Activated naive CD4-positive, alpha-beta T cell treated with anti-CD3 and anti-CD28 coated beads, Interleukin-2, amount 50 U/mL, for 16 hours (primary cell): ENCODE results near the gene SLC28A2.
"Not testable (repeated sequence)": the region's sequence is repeated elsewhere in the genome, so short reads cannot be mapped to it uniquely, and the experiment has no call there.

Experiments used
- DNase-seq: peaks from one replicate; pipeline ENCODE4 v3.0.0-alpha.2; 2020

Gene SLC28A2

GRCh38 chr15:45251888-45252287 lies at the start of gene SLC28A2:
Gene SLC28A2, plus strand, starts transcription at chr15:45252234. Its CDS starts 982 bp downstream, at chr15:45253216.
- no peak for DNase-seq

GRCh38 chr15:45203182-45203581 lies 48.9 kb upstream of the SLC28A2 start:
- no peak for DNase-seq

- DNase-seq: peak; percentile 64
These were observed 46.8 kb upstream of the SLC28A2 start for GRCh38 chr15:45205192-45205591.

GRCh38 chr15:45212493-45212892 lies 39.5 kb upstream of the SLC28A2 start:
- no peak for DNase-seq

GRCh38 chr15:45221053-45221599 lies 30.9 kb upstream of the SLC28A2 start:
- no peak for DNase-seq

GRCh38 chr15:45221967-45222366 lies 30.1 kb upstream of the SLC28A2 start:
- no peak for DNase-seq

- no peak for DNase-seq
These were observed 27.3 kb upstream of the SLC28A2 start for GRCh38 chr15:45224621-45225217.

- no peak for DNase-seq
These were observed 26.3 kb upstream of the SLC28A2 start for GRCh38 chr15:45225506-45226273.

- DNase-seq: no peak
These were observed 23.1 kb upstream of the SLC28A2 start for GRCh38 chr15:45228931-45229330.

- DNase-seq: no peak
These were observed 21.6 kb upstream of the SLC28A2 start for GRCh38 chr15:45230245-45230965.

- no peak for DNase-seq
These were observed 20.9 kb upstream of the SLC28A2 start for GRCh38 chr15:45231132-45231531.

GRCh38 chr15:45231864-45232562 lies 20.0 kb upstream of the SLC28A2 start:
- no peak for DNase-seq

- DNase-seq: no peak
These were observed 17.3 kb upstream of the SLC28A2 start for GRCh38 chr15:45234562-45235235.

GRCh38 chr15:45236806-45237205 lies 15.2 kb upstream of the SLC28A2 start:
- not testable (repeated sequence) for DNase-seq

GRCh38 chr15:45242289-45242688 lies 9.7 kb upstream of the SLC28A2 start:
- DNase-seq: no peak

GRCh38 chr15:45249125-45249780 lies 2.8 kb upstream of the SLC28A2 start:
- no peak for DNase-seq

GRCh38 chr15:45253330-45253729 lies 1.3 kb downstream of the SLC28A2 start:
- no peak for DNase-seq

- DNase-seq: no peak
These were observed 2.4 kb downstream of the SLC28A2 start for GRCh38 chr15:45254405-45254804.

GRCh38 chr15:45254824-45255223 lies 2.8 kb downstream of the SLC28A2 start:
- DNase-seq: not testable (repeated sequence)

- no peak for DNase-seq
These were observed 7.8 kb downstream of the SLC28A2 start for GRCh38 chr15:45259796-45260195.

- DNase-seq: no peak
These were observed 10.9 kb downstream of the SLC28A2 start for GRCh38 chr15:45262906-45263461.
